ENCODE data around the gene IRF3. TPM values are rescaled to one million over a fixed set of nuclear protein-coding genes. Genes with fewer than 3 reads are reported as not detected.

Gene IRF3
- total and polyA plus RNA-seq, 2 of the 4 experiments (the other 2 are of a cell fraction) = 39.6 to 65.2 TPM

DNA sequence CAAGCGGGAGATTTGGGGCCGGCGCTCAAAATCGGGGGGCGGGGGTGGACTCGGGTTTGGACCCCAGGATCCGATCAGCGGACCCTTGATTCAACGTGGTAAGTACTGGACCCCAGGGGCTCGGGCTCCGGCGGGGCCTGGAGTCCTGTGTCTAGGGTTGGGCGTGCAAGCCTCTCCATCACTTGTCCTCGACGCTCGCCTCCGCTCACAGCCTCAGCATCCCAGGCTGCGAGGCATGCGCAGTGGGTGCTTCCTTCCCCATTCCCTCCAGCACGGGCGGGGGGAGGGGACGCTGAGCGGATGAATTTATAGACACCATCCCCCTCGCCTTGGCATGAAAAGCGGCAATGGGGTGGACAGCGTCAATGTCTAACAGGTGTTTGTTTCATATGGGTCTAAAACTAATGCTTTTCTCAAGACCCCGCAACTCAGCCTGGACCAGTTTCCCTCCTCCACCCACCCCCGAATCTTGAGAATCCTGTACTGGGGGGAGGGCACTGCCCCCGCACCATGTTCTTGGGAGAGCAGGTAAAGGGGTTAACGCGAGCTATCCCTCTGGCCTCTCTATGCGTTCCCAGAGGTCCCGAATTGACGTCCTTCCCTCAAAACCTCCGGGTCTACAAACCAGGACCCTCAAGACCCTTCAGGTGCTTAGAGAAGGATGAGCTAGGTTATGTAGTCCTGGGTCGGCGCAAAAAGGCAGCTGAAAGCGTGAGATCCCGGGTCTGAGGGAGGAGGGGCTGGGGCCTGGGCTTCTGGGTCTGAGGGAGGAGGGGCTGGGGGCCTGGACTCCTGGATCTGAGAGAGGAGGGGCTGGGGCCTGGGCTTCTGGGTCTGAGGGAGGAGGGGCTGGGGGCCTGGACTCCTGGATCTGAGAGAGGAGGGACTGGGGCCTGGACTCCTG is 25.8 kb upstream of the IRF3 start:
- Histone ChIP-seq H2BK20ac (ENCODE audit: low read depth, low read length) (peak overlapping the region; percentile 22; the same call in 1 of the 2 replicates), H2BK120ac (ENCODE audit: low read depth, low read length) (peak overlapping the region; percentile 72), H4K91ac (ENCODE audit: insufficient read depth, low read depth, low read length) (peak overlapping the region; percentile 94), H3K4me2 (ENCODE audit: low read depth, low read length) (peak overlapping the region; percentile 91), H2BK5ac (ENCODE audit: low read depth, low read length, poor library complexity, severe bottlenecking) (peak overlapping the region; percentile 18), H3K18ac (ENCODE audit: low read depth, low read length) (peak overlapping the region; percentile 67), H3K9ac (ENCODE audit: low read depth, low read length) (peak overlapping the region; percentile 59), H2AFZ (replicated peaks; ENCODE audit: low read length, poor library complexity) (peak overlapping the region; percentile 96), H3K4me1 (ENCODE audit: control insufficient read depth, insufficient read depth, low read length) (peaks cover 9% of the 10 kb centered on the region), H4K20me1 (ENCODE audit: insufficient read depth, low read length) (peaks cover 15% of the 10 kb centered on the region), H3K23ac (ENCODE audit: low read depth, low read length) (peak overlapping the region; percentile 75), H2BK15ac (ENCODE audit: low read depth, low read length) (no peak overlapping the region; the same call in 2 of the 3 replicates), H3K14ac (replicated peaks; ENCODE audit: low read depth, low read length) (peak overlapping the region; percentile 98), H3K27me3 (ENCODE audit: control insufficient read depth, insufficient read depth, low read length) (no peaks in the 10 kb centered on the region), H3K27ac (ENCODE audit: insufficient read depth, low read length) (peak overlapping the region; percentile 63), H3K36me3 (ENCODE audit: control insufficient read depth, insufficient read depth, low read length) (peaks cover 14% of the 10 kb centered on the region; the same call in 1 of the 2 replicates), H2AK5ac (ENCODE audit: low read depth, low read length) (peak overlapping the region; percentile 88), H3K9me3 (ENCODE audit: control insufficient read depth, insufficient read depth, low read length) (no peaks in the 10 kb centered on the region), H3K79me1 (ENCODE audit: low read depth in 1 of 2, low read length in 2 of 2) (peaks cover 6 to 38% of the 10 kb centered on the region in 2 experiments; a peak in 3 of 4 replicates), H2AK9ac (replicated peaks; ENCODE audit: low read depth, low read length, poor library complexity) (peak overlapping the region; percentile 47), H3K56ac (ENCODE audit: extremely low read depth, insufficient read depth, low read length) (peak overlapping the region; percentile 50), H4K8ac (ENCODE audit: low read depth in 2 of 2, low read length in 2 of 2) (peak overlapping the region; percentile 98 to 99), H3K4me3 (ENCODE audit: insufficient read depth, low read depth, low read length) (peak overlapping the region; percentile 69), H4K5ac (ENCODE audit: low read depth, low read length) (peak overlapping the region; percentile 89), H3K9me1 (ENCODE audit: insufficient read depth, low read length) (peaks cover 5% of the 10 kb centered on the region; the same call in 1 of the 2 replicates), H3K4ac (ENCODE audit: low read depth, low read length) (peak overlapping the region; percentile 72)
- in situ Hi-C loops (cut with MboI; ENCODE audit: low sequenced_read_pairs) (no loop called here), dilution Hi-C loops (cut with HindIII; ENCODE audit: low sequenced_read_pairs, unreplicated experiment) (no loop called here), intact Hi-C loops (cut with micrococcal nuclease) (loop anchor here (2.0 to 5.0 kb wide), 2 partner anchors 75 to 111 kb away; partner anchors contain the start of gene AP2A1)
- WGBS, 2 experiments (ENCODE audit: extremely low coverage in 2 of 2, insufficient read length in 1 of 2) = 2% methylated on average over 12 of the region's 39 CpGs; no CpG with 5 or more reads in 1 of the 2 experiments
- CTCF ChIA-PET = no interaction called here
- DNase-seq (peak; percentile 70), ATAC-seq (ENCODE audit: low read depth) (peak; percentile 83)
- POLR2A ChIA-PET (ENCODE audit: unreplicated experiment) = interaction anchor here (0.6 to 1.0 kb wide), 3 partner anchors 15 to 111 kb away, joined by 4 to 8 read pairs (median 7); partner anchors contain the start of gene PRMT1
- TF ChIP-seq POLR2A (IDR thresholded peaks at IDR 0.05; ENCODE audit: low read depth, low read length) = no peak
- TF ChIP-seq MAZ (IDR thresholded peaks at IDR 0.05; ENCODE audit: borderline replicate concordance, low read depth, low read length) = peak; percentile 54; the same call in 1 of the 2 replicates
- no peak for TF ChIP-seq RFX5 (IDR thresholded peaks at IDR 0.05; ENCODE audit: low read depth, low read length)
- TF ChIP-seq BHLHE40 (IDR thresholded peaks at IDR 0.05; ENCODE audit: low read depth, low read length) = peak; percentile 83
- no peak for TF ChIP-seq CEBPB (IDR thresholded peaks at IDR 0.05; ENCODE audit: low read depth, low read length)
- BruUV-seq (replicated peaks) = no TSS peak

All from IMR-90 (cell line).